Measurements from ENCODE around the gene TARP.

DNA sequence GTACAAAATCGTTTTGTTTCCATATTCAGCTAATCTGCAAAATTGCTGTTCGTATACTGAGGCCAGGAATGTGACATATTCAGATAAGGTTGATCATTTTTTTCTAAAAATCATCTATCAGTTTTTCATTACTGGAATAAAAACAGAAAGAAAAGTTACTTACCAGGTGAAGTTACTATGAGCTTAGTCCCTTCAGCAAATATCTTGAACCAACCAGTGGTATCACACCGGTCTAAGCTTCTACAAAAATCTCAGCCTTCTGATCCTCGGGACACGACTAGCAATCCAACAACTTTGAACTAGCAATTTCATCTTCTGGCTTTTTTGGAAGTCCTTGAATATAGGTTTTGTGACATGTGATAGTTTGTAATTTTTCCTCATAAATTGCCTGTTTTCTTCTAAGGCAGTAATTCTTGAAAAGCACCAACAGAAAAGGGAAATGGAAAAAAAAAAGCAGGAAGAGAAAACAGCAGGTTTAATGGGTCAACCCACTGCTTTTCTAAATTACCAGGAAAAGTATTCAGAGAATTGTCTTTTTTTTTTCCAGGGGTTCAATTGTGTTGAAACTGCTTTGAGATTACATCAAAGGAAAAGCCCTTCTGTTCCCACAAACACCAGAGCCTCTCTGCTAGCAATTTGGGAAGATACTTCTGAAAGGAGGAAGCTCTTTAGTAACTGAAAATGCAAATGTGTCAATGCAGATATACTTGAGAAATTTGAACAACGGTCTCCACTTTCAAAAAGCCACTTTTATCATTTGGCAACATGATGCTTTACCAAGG lies 2.9 kb upstream of the TARP start:
- TF ChIP-seq, protein P1, sequence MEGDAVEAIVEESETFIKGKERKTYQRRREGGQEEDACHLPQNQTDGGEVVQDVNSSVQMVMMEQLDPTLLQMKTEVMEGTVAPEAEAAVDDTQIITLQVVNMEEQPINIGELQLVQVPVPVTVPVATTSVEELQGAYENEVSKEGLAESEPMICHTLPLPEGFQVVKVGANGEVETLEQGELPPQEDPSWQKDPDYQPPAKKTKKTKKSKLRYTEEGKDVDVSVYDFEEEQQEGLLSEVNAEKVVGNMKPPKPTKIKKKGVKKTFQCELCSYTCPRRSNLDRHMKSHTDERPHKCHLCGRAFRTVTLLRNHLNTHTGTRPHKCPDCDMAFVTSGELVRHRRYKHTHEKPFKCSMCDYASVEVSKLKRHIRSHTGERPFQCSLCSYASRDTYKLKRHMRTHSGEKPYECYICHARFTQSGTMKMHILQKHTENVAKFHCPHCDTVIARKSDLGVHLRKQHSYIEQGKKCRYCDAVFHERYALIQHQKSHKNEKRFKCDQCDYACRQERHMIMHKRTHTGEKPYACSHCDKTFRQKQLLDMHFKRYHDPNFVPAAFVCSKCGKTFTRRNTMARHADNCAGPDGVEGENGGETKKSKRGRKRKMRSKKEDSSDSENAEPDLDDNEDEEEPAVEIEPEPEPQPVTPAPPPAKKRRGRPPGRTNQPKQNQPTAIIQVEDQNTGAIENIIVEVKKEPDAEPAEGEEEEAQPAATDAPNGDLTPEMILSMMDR (IDR thresholded peaks at IDR 0.05; ENCODE audit: low read depth, low read length), result no peak
- TF ChIP-seq EZH2phosphoT487 (IDR thresholded peaks at IDR 0.05; ENCODE audit: low read depth), result no peak

Data from OCI-LY3 (cell line).